Measurements from ENCODE around the gene ANAPC7.
A peak's percentile ranks its signal among the peaks of the same experiment; 100 is the strongest.
"Not testable (repeated sequence)": the region's sequence is repeated elsewhere in the genome, so short reads cannot be mapped to it uniquely, and the experiment has no call there.

The ANAPC7 gene, protein sequence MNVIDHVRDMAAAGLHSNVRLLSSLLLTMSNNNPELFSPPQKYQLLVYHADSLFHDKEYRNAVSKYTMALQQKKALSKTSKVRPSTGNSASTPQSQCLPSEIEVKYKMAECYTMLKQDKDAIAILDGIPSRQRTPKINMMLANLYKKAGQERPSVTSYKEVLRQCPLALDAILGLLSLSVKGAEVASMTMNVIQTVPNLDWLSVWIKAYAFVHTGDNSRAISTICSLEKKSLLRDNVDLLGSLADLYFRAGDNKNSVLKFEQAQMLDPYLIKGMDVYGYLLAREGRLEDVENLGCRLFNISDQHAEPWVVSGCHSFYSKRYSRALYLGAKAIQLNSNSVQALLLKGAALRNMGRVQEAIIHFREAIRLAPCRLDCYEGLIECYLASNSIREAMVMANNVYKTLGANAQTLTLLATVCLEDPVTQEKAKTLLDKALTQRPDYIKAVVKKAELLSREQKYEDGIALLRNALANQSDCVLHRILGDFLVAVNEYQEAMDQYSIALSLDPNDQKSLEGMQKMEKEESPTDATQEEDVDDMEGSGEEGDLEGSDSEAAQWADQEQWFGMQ

GRCh38 chr12:110403146-110403975, at the start of gene ANAPC7:
TSS of gene ANAPC7 (minus strand) at chr12:110403708. CDS start at chr12:110403627, 81 bp downstream.
- DNase-seq, result peak; percentile 67 to 78 (median 70)

DNA sequence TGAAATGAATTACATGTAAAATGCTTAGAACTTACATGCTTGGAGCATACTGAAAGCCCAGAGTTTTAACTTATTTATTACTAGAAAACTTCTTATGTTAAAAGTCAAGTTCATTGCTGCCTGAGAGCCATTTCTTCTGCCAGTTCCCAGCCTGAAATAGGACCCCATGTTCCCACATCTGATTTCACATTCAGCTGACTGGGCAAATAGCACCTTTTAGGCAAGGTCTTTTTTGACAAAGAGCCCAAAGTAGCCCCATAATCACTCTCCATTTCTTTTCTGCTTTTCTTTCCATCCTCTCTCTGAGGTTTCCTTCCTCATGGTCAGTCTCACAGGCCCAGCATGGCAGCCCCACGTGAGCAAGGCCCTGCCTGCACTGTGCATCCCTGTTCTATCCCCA, 47.8 kb upstream of the ANAPC7 start:
- DNase-seq, result no peak

- peak; percentile 84 to 92 (median 87) for DNase-seq
These were observed 46.4 kb upstream of the ANAPC7 start, which contains the start of gene ARPC3 for GRCh38 chr12:110449799-110450497. TSS of gene ARPC3 (minus strand) at chr12:110450337. CDS start at chr12:110450260, 77 bp downstream.

DNA sequence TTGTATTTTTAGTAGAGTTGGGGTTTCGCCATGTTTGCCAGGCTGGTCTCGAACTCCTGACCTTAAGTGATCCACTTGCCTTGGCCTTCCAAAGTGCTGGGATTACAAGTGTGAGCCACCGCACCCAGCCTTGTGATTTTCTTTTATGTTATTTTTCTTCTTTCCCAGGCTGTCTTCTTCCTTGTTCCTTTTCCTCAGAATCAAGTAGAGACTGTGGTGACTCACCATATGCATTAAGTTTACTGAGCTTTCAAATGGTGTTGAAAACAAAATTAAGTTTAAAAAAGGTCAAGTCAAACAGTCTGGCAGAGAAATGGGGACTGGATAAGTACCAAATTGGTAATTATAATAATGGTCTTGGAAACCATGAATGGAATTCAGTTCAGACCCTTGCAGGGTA, 40.9 kb upstream of the ANAPC7 start:
- no peak for DNase-seq

GRCh38 chr12:110436231-110436630, 32.7 kb upstream of the ANAPC7 start:
- no peak for DNase-seq

DNA sequence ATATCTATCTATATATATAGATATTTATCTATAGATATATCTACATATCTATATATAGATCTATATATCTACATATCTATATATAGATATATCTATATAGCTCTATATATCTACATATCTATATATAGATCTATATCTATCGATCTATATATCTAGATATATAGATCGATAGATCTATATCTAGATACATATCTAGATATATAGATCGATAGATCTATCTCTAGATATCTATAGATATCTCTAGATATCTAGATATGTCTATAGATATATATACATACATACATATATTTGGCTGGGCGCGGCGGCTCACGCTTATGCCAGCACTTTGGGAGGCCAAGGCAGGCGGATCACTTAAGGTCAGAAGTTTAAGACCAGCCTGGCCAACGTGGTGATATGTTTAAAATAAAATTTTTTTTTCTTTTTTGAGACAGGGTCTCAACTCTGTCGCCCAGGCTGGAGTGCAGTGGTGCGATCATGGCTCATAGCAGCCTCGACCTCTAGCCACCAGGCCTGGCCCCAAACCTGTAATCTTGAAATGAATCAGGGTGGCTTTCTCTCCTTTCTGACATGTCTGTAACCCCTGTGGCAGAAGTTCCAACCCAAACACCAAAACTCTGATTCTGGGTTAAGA, 28.6 kb upstream of the ANAPC7 start:
- DNase-seq, result no peak

GRCh38 chr12:110429676-110430075, 26.2 kb upstream of the ANAPC7 start:
- not testable (repeated sequence) for DNase-seq

DNA sequence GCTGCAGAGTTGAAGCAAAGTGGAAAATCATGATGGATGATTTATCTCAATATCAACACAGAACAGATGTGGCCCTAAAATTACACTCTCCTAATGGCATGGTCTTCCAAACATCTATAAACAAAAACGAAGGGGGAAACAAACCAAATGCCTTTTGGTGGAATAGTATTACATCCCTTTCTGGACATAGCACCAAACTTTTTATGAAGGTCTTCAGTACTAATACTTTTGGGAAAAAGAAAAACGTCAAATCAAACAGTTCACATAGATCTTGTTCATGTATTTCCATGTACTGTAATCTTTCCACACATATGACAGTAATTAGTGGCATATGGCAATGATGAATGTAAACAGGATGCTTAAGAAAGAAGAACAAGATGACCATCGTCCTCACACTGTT, 22.9 kb upstream of the ANAPC7 start:
- DNase-seq, result no peak

GRCh38 chr12:110424237-110424636, 20.7 kb upstream of the ANAPC7 start:
- DNase-seq, result no peak

DNA sequence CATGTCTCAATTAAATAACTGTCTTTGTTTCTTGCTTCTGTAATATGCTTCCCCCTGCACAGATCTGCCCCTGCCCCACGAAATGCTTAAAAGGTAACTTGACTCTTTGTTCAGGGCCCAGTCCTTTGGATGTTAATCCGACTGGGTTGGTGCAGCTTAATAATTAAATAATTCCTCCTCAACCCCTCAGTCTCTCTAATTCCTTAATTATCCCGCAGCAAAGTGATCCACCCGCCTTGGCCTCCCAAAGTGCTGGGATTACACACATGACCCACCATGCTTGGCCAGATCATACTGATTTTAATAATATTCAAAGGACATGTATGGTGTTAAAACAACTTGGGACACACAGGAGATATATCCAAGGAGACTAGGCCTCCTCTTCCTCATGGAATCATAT, 18.2 kb upstream of the ANAPC7 start:
- DNase-seq, result no peak

GRCh38 chr12:110421159-110421661, 17.7 kb upstream of the ANAPC7 start:
- DNase-seq, result no peak

GRCh38 chr12:110420644-110421043, 17.1 kb upstream of the ANAPC7 start:
- DNase-seq, result not testable (repeated sequence)

- not testable (repeated sequence) for DNase-seq
These were observed 13.6 kb upstream of the ANAPC7 start for GRCh38 chr12:110417113-110417512.

- not testable (repeated sequence) for DNase-seq
These were observed 6.6 kb upstream of the ANAPC7 start for GRCh38 chr12:110410086-110410485.

DNA sequence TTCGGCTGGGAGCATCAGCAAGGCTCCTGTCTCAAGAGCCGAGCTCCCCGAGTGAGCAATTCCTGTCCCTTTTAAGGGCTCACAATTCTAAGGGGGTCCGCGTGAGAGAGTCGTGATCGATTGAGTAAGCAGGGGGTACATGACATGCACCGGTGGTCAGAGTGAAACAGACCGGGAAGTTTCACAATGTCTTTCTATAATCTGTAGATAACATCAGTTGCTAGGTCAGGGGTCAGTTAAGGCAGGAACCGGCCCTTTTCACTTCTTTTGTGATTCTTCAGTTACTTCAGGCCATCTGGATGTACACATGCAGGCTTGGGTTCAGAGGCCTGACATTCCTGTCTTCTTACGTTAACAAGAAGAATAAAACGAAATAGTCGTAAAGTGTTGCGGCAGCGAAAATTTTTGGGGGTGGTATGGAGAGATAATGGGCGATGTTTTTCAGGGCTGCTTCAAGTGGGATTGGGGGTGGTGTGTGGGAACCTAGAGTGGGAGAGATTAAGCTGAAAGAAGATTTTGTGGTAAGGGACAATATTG, 1.7 kb upstream of the ANAPC7 start:
- not testable (repeated sequence) for DNase-seq

GRCh38 chr12:110403976-110404682, 621 bp upstream of the ANAPC7 start:
- DNase-seq, result peak; percentile 36 to 71 (median 58)

GRCh38 chr12:110382683-110383082, 20.8 kb downstream of the ANAPC7 start:
- DNase-seq, result no peak

DNA sequence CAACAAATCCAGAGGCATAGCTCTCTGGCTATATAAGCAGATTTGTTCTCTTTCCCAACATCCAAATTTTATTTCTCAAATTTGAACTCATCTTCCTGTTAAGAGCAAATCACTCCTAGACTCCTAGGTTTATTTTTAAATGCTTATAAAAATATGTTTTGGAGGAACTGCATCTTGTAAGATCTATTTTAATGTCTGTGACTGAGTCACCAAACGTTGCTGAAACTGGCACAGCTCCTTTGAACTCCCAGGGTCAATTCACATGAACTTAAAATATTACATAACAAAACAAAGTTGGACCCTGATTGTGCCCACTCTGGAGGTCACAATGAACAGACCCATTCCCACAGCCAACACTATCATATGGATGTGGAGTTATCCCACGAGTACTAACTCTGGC, 23.9 kb downstream of the ANAPC7 start:
- DNase-seq, result no peak

- no peak for DNase-seq
These were observed 24.3 kb downstream of the ANAPC7 start for GRCh38 chr12:110379197-110379596.

- DNase-seq, result not testable (repeated sequence)
These were observed 25.2 kb downstream of the ANAPC7 start for GRCh38 chr12:110378131-110378790.
